CD4-positive, CD25-positive, alpha-beta regulatory T cell (primary cell): ENCODE data around the gene PSG6. TPM values are rescaled to one million over a fixed set of nuclear protein-coding genes. Genes with fewer than 3 reads are reported as not detected.
"Not testable (repeated sequence)": the region's sequence is repeated elsewhere in the genome, so short reads cannot be mapped to it uniquely, and the experiment has no call there.

Source experiments
- ATAC-seq, 2 donors: fragments of 150-1000 bp; cut with Tn5 transposase; one replicate each; pipeline ENCODE4 v1.10.0; 2021; ENCODE audit warnings: low read depth in 2 of 2, moderate number of reproducible peaks in 2 of 2, moderate library complexity in 1 of 2
- DNase-seq, 3 donors: peaks; one replicate each; pipeline versions ENCODE4 v3.0.0 to v3.0.0-alpha.2; 2012 to 2022; ENCODE audit warnings: mixed read lengths in 1 of 3
- H3K27ac ChIP-seq: one replicate; pipeline ENCODE4 v1.7.0; 2013; ENCODE audit warnings: mild to moderate bottlenecking, low read length; ENCODE audit not compliant: insufficient read depth, poor library complexity, severe bottlenecking
- H3K27me3 ChIP-seq: one replicate; pipeline ENCODE4 v1.7.0; 2013; ENCODE audit warnings: low read length; ENCODE audit not compliant: control insufficient read depth, insufficient read depth
- H3K36me3 ChIP-seq: one replicate; pipeline ENCODE4 v1.7.0; 2013; ENCODE audit warnings: mild to moderate bottlenecking, low read length, moderate library complexity; ENCODE audit not compliant: control insufficient read depth, insufficient read depth
- H3K4me1 ChIP-seq: 2 replicates; pipeline ENCODE4 v1.7.0; 2013; ENCODE audit warnings: mild to moderate bottlenecking, low read length; ENCODE audit not compliant: insufficient read depth, control insufficient read depth, poor library complexity, severe bottlenecking
- H3K4me3 ChIP-seq: one replicate; pipeline ENCODE4 v1.7.0; 2013; ENCODE audit warnings: low read depth, mild to moderate bottlenecking, low read length, moderate library complexity
- H3K9me3 ChIP-seq, 2 experiments: 1 replicate in 1 of 2; 2 replicates in 1 of 2; pipeline ENCODE4 v1.7.0; 2013; ENCODE audit warnings: low read length in 2 of 2, mild to moderate bottlenecking in 1 of 2, moderate library complexity in 1 of 2; ENCODE audit not compliant: control insufficient read depth in 2 of 2
- H3K27ac Mint-ChIP-seq, 3 donors: one replicate each; pipeline ENCODE4 v1.8.0; 2020 to 2022; ENCODE audit warnings: mild to moderate bottlenecking in 3 of 3, mixed read lengths in 3 of 3, moderate library complexity in 2 of 3
- H3K27me3 Mint-ChIP-seq: one replicate; pipeline ENCODE4 v1.8.0; 2022; ENCODE audit warnings: mild to moderate bottlenecking, mixed read lengths
- H3K36me3 Mint-ChIP-seq: one replicate; pipeline ENCODE4 v1.8.0; 2020; ENCODE audit warnings: mixed read lengths
- H3K4me1 Mint-ChIP-seq, 4 donors: one replicate each; pipeline ENCODE4 v1.8.0; 2020 to 2022; ENCODE audit warnings: mixed read lengths in 4 of 4, mild to moderate bottlenecking in 1 of 4
- H3K4me3 Mint-ChIP-seq, 4 donors: one replicate each; pipeline ENCODE4 v1.8.0; 2020 to 2022; ENCODE audit warnings: mild to moderate bottlenecking in 4 of 4, mixed read lengths in 4 of 4, moderate library complexity in 3 of 4
- H3K9me3 Mint-ChIP-seq, 7 donors: one replicate each; pipeline ENCODE4 v1.8.0; 2020 to 2022; ENCODE audit warnings: mixed read lengths in 7 of 7, mild to moderate bottlenecking in 3 of 7, moderate library complexity in 2 of 7
- polyA plus RNA-seq, 4 donors: library from polyadenylated mRNA; unstranded; fragments of 300-500 nt; fragmentation: Illumina TruSeq; gene quantifications; one replicate each; pipeline ENCODE4 v1.2.3, GENCODE V29; 2021
- total RNA-seq: library from RNA; stranded (reverse); gene quantifications from one replicate; pipeline ENCODE4 v1.2.3, GENCODE V29; 2022

Gene PSG6
- total and polyA plus RNA-seq, 5 donors from 2014 or later: 0.37 TPM; not detected in 4

DNA sequence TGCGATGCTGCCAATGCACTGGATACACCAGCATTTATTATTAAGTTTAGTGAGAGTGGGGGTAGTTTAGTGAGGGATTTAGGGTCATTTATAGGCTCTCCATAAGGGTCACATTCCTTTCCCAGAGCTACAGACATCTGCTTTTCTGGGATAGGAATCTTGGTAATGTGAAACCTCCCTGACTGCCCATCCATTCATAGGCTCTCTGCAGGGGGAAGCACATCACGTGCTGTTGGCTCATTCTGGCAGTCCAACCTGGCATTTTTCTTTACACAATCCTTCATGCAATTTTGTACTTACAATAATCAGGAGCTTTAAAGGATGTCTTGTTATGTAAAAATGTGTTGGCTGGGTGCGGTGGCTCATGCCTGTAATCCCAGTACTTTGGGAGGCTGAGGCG is 17.1 kb downstream of the PSG6 start:
- DNase-seq, H3K27ac Mint-ChIP-seq, H3K27ac ChIP-seq, H3K4me3 ChIP-seq, H3K4me1 ChIP-seq, H3K9me3 Mint-ChIP-seq, H3K4me3 Mint-ChIP-seq, H3K36me3 Mint-ChIP-seq, ATAC-seq, H3K27me3 Mint-ChIP-seq, H3K36me3 ChIP-seq, H3K9me3 ChIP-seq, H3K4me1 Mint-ChIP-seq, H3K27me3 ChIP-seq: not testable (repeated sequence)

GRCh38 chr19:42899674-42900073 is 18.0 kb downstream of the PSG6 start:
- H3K4me3 Mint-ChIP-seq, H3K36me3 ChIP-seq, H3K27ac ChIP-seq, H3K9me3 ChIP-seq, H3K27ac Mint-ChIP-seq, DNase-seq, ATAC-seq, H3K4me1 Mint-ChIP-seq, H3K4me1 ChIP-seq, H3K27me3 Mint-ChIP-seq, H3K9me3 Mint-ChIP-seq, H3K4me3 ChIP-seq, H3K27me3 ChIP-seq, H3K36me3 Mint-ChIP-seq: not testable (repeated sequence)

DNA sequence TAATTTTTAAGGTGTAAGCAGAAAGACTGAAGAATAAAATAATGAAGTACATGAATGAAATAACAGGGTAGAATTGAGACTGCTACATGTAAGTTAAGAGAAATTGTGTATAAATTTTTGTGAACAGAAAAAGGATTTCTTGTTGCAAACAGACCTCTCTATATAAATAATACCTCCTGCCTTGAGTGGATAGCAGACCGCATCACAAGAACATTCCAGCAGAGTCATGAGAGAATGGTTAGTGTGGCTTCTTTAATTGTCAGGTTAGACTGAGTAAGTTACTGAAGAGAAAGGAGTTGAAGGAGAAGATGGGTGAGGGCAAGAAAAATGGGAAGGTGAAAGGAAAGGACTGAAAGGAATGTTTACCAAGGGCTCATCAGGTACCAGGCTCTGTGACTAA is 18.6 kb downstream of the PSG6 start:
- not testable (repeated sequence) for H3K4me3 Mint-ChIP-seq, H3K27ac Mint-ChIP-seq, H3K9me3 ChIP-seq, H3K27me3 ChIP-seq, ATAC-seq, H3K27me3 Mint-ChIP-seq, H3K36me3 ChIP-seq, H3K36me3 Mint-ChIP-seq, H3K4me1 ChIP-seq, H3K27ac ChIP-seq, H3K9me3 Mint-ChIP-seq, H3K4me1 Mint-ChIP-seq, H3K4me3 ChIP-seq, DNase-seq

DNA sequence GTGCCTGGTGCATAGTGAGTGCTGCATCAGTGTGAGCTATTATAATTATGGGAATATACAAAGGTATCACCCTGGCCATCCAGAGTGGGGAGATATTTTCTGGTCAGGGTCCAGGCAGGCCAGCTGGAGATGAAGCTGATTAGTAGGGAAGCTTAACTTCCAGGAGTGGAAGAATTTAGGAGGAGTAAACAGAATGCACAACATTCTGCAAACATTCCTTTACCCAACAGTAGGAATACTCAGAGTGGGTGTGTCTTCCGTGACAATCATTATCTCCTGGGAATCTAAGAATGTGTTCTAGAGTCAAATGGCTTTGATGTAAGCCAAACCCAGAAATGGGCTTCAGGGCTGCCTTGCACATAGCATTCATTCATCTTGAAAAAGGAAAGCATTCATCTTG is 19.0 kb downstream of the PSG6 start:
- not testable (repeated sequence) for H3K36me3 ChIP-seq, H3K4me1 ChIP-seq, H3K27ac ChIP-seq, H3K27me3 Mint-ChIP-seq, H3K4me3 ChIP-seq, DNase-seq, H3K9me3 ChIP-seq, ATAC-seq, H3K9me3 Mint-ChIP-seq, H3K36me3 Mint-ChIP-seq, H3K4me3 Mint-ChIP-seq, H3K4me1 Mint-ChIP-seq, H3K27ac Mint-ChIP-seq, H3K27me3 ChIP-seq

GRCh38 chr19:42897729-42898128 is 20.0 kb downstream of the PSG6 start:
- not testable (repeated sequence) for H3K9me3 Mint-ChIP-seq, DNase-seq, H3K4me3 ChIP-seq, H3K27me3 ChIP-seq, H3K4me1 Mint-ChIP-seq, H3K4me1 ChIP-seq, H3K27ac ChIP-seq, H3K9me3 ChIP-seq, H3K36me3 Mint-ChIP-seq, H3K4me3 Mint-ChIP-seq, H3K36me3 ChIP-seq, ATAC-seq, H3K27me3 Mint-ChIP-seq, H3K27ac Mint-ChIP-seq

DNA sequence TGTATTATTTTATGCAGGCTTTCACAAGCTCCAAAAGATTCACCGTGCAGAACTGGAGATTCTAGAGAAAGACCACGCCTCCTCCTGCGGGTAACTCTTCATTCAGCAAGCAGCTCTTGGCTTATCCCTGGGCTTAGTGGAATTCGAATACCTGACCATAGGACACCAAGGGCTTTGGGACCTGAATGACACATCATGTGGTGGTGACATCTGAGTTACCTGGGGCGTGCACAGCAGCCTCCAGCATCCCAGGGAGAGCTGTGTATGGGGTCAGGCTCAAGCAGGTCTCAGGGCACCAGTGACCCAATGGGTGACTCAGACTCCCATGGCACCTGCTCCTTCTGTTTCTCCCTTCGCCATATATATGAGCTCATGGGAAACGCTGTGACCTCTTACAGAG is 27.2 kb downstream of the PSG6 start:
- not testable (repeated sequence) for DNase-seq, H3K4me1 Mint-ChIP-seq, H3K36me3 Mint-ChIP-seq, H3K27me3 Mint-ChIP-seq, H3K9me3 ChIP-seq, H3K4me3 Mint-ChIP-seq, H3K27me3 ChIP-seq, H3K27ac ChIP-seq, ATAC-seq, H3K36me3 ChIP-seq, H3K4me3 ChIP-seq, H3K4me1 ChIP-seq, H3K27ac Mint-ChIP-seq
- peaks cover 0 to 15% (median 4%) of the 10 kb centered on the region in 7 donors for H3K9me3 Mint-ChIP-seq

DNA sequence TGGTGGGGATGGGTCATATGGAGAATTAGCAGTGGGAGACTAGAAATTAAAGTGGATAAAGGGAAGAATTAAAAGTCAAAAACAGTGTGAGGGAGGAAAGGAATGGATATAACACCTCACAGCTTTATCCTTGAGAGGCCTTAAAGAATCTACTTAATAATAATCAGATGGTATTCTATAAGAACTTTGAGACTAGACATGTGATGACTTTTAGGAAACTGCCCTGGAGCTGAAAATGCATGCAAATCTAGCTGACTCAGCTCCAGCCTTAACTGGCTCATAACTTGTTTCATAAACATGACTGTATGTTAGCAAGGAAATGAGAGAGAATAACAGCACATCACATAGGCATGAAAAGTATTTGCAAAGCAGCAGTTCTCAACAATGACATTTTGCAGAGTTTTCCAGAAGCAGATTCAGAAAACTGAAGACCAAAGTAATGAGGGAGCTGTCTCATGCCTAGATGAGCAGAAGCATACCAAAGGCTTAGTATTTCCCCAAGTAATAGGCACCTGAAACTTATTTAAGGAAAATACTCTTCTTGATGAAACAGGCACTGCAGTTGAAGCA is 29.7 kb downstream of the PSG6 start:
- H3K27me3 Mint-ChIP-seq: peaks cover 11% of the 10 kb centered on the region
- H3K27ac ChIP-seq, H3K4me3 Mint-ChIP-seq, H3K9me3 ChIP-seq, H3K36me3 ChIP-seq, ATAC-seq, H3K4me1 ChIP-seq, H3K4me3 ChIP-seq, H3K36me3 Mint-ChIP-seq, H3K27ac Mint-ChIP-seq, H3K27me3 ChIP-seq, DNase-seq, H3K4me1 Mint-ChIP-seq: not testable (repeated sequence)
- peaks cover 0 to 15% (median 5%) of the 10 kb centered on the region in 7 donors for H3K9me3 Mint-ChIP-seq

GRCh38 chr19:42882730-42883129 is 35.0 kb downstream of the PSG6 start:
- H3K27me3 Mint-ChIP-seq: peaks cover 13% of the 10 kb centered on the region
- not testable (repeated sequence) for H3K27me3 ChIP-seq, ATAC-seq, H3K4me1 Mint-ChIP-seq, H3K27ac Mint-ChIP-seq, H3K36me3 ChIP-seq, H3K36me3 Mint-ChIP-seq, DNase-seq, H3K9me3 Mint-ChIP-seq, H3K4me1 ChIP-seq, H3K27ac ChIP-seq, H3K4me3 ChIP-seq, H3K9me3 ChIP-seq, H3K4me3 Mint-ChIP-seq
